ENCODE data around the gene CCL20.

DNA sequence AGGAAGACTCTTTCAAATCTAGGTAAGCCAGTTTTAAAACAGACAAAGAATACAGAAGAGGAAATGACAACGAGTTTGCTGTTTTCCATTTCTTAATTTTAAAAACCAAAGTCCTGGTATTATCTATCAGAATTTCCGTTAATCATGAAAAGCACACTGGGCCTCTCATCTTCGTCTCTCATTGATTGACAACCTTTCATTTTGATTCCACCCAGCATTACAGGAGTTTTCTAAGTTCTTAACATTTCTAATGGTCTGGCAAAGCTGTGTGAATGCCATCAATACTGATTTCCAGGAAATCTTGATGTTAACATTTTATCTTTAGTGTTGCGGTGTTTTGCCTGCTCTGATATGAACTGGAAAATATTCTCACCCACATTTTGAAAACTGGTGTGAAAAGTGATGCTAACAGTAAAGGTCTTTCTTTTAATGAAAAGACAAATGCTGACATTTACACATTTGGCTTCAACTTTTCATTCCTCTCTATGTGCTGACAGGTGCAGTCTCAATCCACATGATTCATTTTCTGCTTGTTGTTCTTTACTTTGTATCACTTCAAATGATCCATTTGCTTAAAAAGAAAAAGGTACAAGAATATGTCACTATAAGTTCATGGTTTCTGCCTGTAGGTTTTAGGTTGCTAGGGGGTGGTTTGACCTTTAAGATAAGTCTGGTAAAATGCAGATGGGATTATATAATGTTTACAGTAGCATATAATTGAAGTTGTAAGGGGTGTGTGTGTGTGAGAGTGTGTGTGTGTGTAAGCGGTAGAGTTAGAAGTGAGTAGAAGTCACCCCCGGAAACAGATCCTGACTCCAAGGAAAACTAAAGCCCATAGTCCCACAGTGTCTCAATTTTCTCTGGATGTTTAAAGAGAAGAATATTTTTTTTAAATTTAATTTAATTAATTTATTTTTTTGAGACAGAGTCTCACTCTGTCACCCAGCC lies 38.5 kb upstream of the CCL20 start:
- TF ChIP-seq, protein P1, sequence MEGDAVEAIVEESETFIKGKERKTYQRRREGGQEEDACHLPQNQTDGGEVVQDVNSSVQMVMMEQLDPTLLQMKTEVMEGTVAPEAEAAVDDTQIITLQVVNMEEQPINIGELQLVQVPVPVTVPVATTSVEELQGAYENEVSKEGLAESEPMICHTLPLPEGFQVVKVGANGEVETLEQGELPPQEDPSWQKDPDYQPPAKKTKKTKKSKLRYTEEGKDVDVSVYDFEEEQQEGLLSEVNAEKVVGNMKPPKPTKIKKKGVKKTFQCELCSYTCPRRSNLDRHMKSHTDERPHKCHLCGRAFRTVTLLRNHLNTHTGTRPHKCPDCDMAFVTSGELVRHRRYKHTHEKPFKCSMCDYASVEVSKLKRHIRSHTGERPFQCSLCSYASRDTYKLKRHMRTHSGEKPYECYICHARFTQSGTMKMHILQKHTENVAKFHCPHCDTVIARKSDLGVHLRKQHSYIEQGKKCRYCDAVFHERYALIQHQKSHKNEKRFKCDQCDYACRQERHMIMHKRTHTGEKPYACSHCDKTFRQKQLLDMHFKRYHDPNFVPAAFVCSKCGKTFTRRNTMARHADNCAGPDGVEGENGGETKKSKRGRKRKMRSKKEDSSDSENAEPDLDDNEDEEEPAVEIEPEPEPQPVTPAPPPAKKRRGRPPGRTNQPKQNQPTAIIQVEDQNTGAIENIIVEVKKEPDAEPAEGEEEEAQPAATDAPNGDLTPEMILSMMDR (IDR thresholded peaks at IDR 0.05): no peak
- TF ChIP-seq EP300 (IDR thresholded peaks at IDR 0.05): no peak
